Measurements from ENCODE around the gene RHOXF1. TPM values are rescaled to one million over a fixed set of nuclear protein-coding genes. Genes with fewer than 3 reads are reported as not detected.

The RHOXF1 gene
- total and polyA plus RNA-seq, 2 of the 8 experiments (the other 6 are each of a cell fraction or from before 2014, with no cell fraction given), result not detected

DNA sequence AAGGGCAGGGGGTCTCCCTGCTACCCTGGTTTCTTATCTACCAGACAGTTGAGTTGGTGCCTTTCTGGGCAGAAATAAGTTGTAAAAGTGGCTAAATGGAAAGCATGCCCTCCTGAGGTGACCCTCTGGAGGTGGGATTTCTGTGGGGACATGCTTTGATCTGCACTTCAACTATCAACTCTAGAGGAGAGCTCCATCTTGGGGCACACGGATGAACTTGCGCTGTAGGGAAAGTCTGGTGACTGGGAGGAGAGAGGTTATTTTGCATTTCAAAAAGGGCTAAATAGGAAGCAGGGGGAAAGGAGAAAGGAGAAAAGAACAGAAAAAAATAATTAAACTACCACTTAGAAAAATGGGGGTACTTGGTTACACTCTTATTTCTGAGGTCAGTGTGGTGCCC is 25.5 kb downstream of the RHOXF1 start:
- Histone ChIP-seq H2AK5ac (ENCODE audit: low read depth, low read length) (no peak overlapping the region), H3K4me2 (ENCODE audit: insufficient read depth in 1 of 2, low read depth in 2 of 2, low read length in 2 of 2) (no peak overlapping the region; a peak in 1 of 4 replicates), H4K8ac (ENCODE audit: extremely low read depth, insufficient read depth, low read length) (no peak overlapping the region), H3K56ac (replicated peaks; ENCODE audit: insufficient read length, low read depth, low read length) (no peak overlapping the region), H2BK20ac (ENCODE audit: low read length) (no peak overlapping the region), H2BK5ac (ENCODE audit: low read depth, low read length) (no peak overlapping the region), H3K14ac (ENCODE audit: insufficient read length) (no peak overlapping the region), H3K9me3 (ENCODE audit: insufficient read depth in 2 of 2, low read depth in 1 of 2, low read length in 1 of 2) (no peaks in the 10 kb centered on the region), H3K27ac (ENCODE audit: low read depth, low read length) (no peak overlapping the region), H3K23me2 (ENCODE audit: low read depth, low read length) (no peaks in the 10 kb centered on the region), H3K4ac (replicated peaks; ENCODE audit: insufficient read length, low read depth, low read length) (no peak overlapping the region), H2BK120ac (replicated peaks; ENCODE audit: low read depth, low read length) (no peak overlapping the region), H3K4me1 (replicated peaks in 1 of 4; ENCODE audit: control insufficient read depth in 3 of 4, insufficient read depth in 4 of 4, low read length in 3 of 4) (peaks cover 0 to 3% (median 0%) of the 10 kb centered on the region in 4 experiments; a peak in 1 of 7 replicates), H4K5ac (ENCODE audit: insufficient read length, low read depth, low read length) (no peak overlapping the region), H3K18ac (ENCODE audit: extremely low read depth, low read length) (no peak overlapping the region), H2BK12ac (ENCODE audit: low read depth, low read length) (no peak overlapping the region), H3K79me2 (ENCODE audit: control insufficient read depth in 1 of 2, insufficient read depth in 2 of 2, low read length in 2 of 2) (no peaks in the 10 kb centered on the region), H3K36me3 (ENCODE audit: control insufficient read depth in 2 of 4, insufficient read depth in 4 of 4, low read length in 3 of 4) (no peaks in the 10 kb centered on the region), H3K27me3 (replicated peaks in 1 of 4; ENCODE audit: control insufficient read depth in 3 of 4, extremely low read depth in 1 of 4, insufficient read depth in 3 of 4, low read length in 3 of 4) (no peaks in the 10 kb centered on the region), H2AFZ (ENCODE audit: low read length) (no peak overlapping the region; the same call in 1 of the 2 replicates), H3K23ac (ENCODE audit: insufficient read length) (no peak overlapping the region), H4K91ac (replicated peaks; ENCODE audit: insufficient read length, low read length) (no peak overlapping the region), H4K20me1 (replicated peaks in 1 of 2; ENCODE audit: control insufficient read depth in 1 of 2, insufficient read depth in 2 of 2, low read length in 2 of 2) (no peaks in the 10 kb centered on the region), H3K4me3 (ENCODE audit: extremely low read depth in 1 of 4, insufficient read depth in 2 of 4, low read depth in 3 of 4, low read length in 4 of 4) (no peak overlapping the region), H3K79me1 (ENCODE audit: low read depth, low read length) (no peaks in the 10 kb centered on the region), H3K9ac (replicated peaks in 1 of 4; ENCODE audit: extremely low read depth in 1 of 4, low read depth in 3 of 4, low read length in 3 of 4) (no peak overlapping the region), H2BK15ac (ENCODE audit: low read length) (no peak overlapping the region)
- CTCF ChIA-PET (ENCODE audit: partially characterized antibody), result interaction anchor here (0.8 to 1.3 kb wide), 5 partner anchors 28 to 121 kb away, joined by 3 to 4 read pairs (median 3); no protein-coding TSS in a partner anchor
- DNase-seq (ENCODE audit: low read depth in 1 of 2, low spot score in 2 of 2) (peak in 1 of 2 experiments; percentile 41), FAIRE-seq (peak; percentile 39)
- WGBS, 2 experiments (ENCODE audit: extremely low coverage in 1 of 2, insufficient coverage in 1 of 2, insufficient read length in 1 of 2, insufficient replicate concordance in 2 of 2, low coverage in 1 of 2, low lambda C conversion rate in 2 of 2, missing lambda C conversion rate in 1 of 2), result 15% methylated on average over 2 of the region's 2 CpGs; no CpG with 5 or more reads in 1 of the 2 experiments
- POLR2A ChIA-PET (ENCODE audit: partially characterized antibody), result no interaction called here
- no peak for TF ChIP-seq TEAD4 (IDR thresholded peaks at IDR 0.05; ENCODE audit: low read depth, low read length)
- TF ChIP-seq, protein P1, sequence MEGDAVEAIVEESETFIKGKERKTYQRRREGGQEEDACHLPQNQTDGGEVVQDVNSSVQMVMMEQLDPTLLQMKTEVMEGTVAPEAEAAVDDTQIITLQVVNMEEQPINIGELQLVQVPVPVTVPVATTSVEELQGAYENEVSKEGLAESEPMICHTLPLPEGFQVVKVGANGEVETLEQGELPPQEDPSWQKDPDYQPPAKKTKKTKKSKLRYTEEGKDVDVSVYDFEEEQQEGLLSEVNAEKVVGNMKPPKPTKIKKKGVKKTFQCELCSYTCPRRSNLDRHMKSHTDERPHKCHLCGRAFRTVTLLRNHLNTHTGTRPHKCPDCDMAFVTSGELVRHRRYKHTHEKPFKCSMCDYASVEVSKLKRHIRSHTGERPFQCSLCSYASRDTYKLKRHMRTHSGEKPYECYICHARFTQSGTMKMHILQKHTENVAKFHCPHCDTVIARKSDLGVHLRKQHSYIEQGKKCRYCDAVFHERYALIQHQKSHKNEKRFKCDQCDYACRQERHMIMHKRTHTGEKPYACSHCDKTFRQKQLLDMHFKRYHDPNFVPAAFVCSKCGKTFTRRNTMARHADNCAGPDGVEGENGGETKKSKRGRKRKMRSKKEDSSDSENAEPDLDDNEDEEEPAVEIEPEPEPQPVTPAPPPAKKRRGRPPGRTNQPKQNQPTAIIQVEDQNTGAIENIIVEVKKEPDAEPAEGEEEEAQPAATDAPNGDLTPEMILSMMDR (IDR thresholded peaks at IDR 0.05; ENCODE audit: control extremely low read depth in 1 of 3, insufficient read depth in 1 of 3, low read depth in 1 of 3, low read length in 3 of 3), result peak; percentile 13 to 42 (median 42)
